Right ventricle myocardium inferior (tissue), 1 donor: ENCODE results near the gene TBCD. TPM values are rescaled to one million over a fixed set of nuclear protein-coding genes. Genes with fewer than 3 reads are reported as not detected.

Experiments used
- ATAC-seq: fragments of 200-7000 bp; cut with Tn5 transposase; one replicate; pipeline ENCODE4 v1.9.1; 2020; ENCODE audit warnings: mild to moderate bottlenecking, moderate library complexity
- DNase-seq: peaks from one replicate; pipeline ENCODE4 v3.0.0; 2021; ENCODE audit errors: missing footprints
- intact Hi-C: fragments of 100-400 bp; cut with DNase I; formaldehyde crosslinking; loops from one replicate; pipeline ENCODE4 v1.11.0; 2022
- total RNA-seq: library from RNA; stranded (reverse); fragmentation: NEBNext Ultra II Directional; extraction: Animal tissue kit (Norgen Biotek cat#: 25700); gene quantifications from one replicate; pipeline ENCODE4 v1.2.1, GENCODE V29; 2021
- donor health status: DM: no; HTN: yes; CAD: no; lungs with severe emphysema.

The TBCD gene
- total RNA-seq, 1 donor from 2014 or later: 43.4 TPM

DNA sequence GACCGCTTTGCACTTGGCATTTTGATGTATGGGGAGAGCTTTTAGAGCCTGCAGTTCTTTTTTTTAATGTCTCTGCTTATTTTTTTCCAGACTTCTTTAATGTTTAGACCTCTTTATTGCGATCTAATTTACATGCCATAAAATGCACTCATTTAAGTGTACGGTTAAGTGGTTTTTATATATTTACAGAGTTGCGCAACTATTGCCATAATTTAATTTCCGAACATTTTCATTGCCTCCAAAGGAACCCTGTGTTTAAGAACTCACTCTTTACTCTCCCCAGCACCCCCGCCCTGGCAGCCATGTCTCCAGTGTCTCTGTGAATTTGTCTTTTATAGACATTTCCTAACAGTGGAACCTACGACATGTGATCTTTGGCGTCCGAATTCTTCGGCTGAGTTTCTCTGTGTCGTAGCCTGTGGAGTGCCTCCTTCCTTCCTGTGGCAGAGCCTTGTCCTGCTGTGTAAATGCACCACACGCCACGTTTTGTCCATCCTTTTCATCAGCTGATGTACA, 64.0 kb downstream of the TBCD start:
- intact Hi-C loops: no loop called here
- ATAC-seq (no peak), DNase-seq (no peak)

DNA sequence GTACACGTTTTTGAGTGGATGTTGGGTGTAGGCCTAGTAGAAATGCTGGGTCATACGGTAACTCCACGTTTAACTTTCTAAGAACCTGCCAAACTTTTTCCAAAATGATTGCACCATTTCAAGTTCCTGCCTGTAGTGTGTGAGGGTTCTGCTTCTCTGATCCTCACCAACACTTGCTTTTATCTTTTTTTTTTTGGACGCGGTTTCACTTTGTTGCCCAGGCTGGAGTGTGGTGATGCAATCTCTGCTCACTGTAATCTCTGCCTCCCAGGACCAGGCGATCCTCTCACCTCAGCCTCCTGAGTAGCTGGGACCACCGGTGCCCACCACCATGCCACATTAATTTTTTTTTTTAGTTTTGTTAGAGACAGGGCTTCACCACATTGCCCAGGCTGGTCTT, 64.5 kb downstream of the TBCD start:
- DNase-seq (no peak), ATAC-seq (no peak)
- intact Hi-C loops: no loop called here

DNA sequence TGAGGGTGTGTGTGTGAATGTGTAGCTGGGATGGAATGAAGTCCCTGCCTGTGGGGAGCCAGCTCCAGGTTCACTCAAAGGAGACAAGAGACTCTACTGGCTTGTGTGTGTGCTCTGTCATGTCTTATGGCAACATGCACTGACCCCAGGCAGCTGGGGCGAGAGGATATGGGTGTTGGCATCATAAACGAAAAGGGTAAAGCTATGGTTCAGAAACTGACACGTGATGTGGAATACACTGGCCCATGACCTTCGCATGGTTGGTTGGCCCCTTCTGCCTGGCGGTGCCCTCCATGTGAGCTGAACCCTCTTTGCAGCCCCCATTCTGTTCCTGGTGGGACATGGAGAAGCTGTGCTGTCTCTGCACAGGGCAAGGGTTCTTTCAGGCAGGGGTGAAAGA, 66.1 kb downstream of the TBCD start:
- intact Hi-C loops: no loop called here
- ATAC-seq (no peak), DNase-seq (no peak)

DNA sequence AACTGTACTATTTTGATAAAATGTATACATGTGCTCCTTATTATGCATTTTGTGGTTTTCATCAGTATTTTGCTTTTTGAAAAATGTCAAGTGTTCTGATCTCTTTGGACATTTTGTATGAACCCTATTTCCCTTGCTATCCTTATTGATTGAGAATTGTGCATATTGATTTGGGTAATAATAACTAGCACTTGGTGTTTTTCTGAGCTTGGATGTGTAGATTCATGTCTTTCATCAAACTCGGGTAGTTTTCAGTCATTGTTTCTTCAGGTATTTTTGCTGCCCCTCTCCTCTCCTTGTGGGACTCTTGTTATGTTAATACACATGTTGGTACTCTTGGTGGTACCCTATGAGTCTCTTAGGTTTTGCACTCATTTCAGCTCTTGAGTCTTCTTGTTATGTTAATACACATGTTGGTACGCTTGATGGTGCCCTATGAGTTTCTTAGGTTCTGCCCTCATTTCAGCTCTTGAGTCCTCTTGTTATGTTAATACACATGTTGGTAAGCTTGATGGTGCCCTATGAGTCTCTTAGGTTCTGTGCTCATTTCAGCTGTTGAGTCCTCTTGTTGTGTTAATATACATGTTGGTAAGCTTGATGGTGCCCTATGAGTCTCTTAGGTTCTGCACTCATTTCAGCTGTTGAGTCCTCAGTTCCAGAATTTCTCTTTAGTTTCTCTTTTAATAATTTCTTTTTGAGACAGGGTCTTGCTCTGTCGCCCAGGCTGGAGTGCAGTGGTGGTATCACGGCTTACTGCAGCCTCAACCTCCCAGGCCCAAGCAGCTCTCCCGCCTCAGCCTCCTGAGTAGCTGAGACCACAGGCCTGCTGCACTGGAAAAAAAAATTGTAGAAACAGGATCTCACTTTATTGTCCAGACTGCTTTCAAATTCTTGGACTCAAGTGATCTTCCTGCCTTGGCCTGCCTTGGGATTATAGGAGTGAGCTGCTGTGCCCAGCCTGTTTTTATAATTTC, 68.7 kb downstream of the TBCD start:
- ATAC-seq (no peak), DNase-seq (no peak)
- intact Hi-C loops: no loop called here

DNA sequence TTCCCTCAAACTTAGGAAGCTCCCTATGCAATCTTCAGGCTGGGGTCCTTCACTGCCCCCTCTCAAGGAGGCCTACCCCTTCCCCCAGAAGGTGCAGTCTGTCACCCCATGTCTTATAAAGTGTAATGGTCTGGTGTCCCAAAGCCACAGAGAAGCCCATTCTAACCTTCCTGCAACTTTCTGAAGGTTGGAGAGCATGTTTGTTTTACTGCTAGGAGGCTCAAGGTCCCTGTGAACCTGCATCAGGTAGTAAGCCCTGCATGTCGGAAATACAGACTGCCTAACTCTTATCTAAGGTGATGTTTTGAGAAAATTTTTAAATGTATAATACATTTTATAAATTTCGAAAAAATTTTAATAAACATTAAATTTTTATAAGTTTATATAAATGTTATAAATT, 69.7 kb downstream of the TBCD start:
- ATAC-seq (no peak), DNase-seq (no peak)
- intact Hi-C loops: no loop called here

DNA sequence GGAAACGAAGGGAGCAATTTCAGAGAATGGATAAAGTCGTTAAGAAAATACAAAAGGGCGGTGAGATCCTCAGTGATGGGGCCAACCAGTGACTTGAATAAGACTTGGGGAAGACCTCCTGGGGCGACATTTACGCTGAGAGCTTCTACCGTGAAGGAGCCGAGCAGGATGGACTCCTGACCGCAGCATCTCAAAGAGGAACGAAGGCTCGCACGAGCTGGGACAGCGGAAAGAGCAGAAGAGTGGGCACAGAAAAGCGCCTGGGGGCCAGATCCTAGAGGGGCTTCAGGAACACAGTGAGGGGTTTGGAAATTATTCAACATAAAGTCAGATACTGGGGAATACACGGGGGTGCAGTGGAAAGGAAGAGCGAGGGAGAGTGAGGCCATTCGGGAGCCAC, 70.4 kb downstream of the TBCD start:
- intact Hi-C loops: no loop called here
- DNase-seq (no peak), ATAC-seq (no peak)

DNA sequence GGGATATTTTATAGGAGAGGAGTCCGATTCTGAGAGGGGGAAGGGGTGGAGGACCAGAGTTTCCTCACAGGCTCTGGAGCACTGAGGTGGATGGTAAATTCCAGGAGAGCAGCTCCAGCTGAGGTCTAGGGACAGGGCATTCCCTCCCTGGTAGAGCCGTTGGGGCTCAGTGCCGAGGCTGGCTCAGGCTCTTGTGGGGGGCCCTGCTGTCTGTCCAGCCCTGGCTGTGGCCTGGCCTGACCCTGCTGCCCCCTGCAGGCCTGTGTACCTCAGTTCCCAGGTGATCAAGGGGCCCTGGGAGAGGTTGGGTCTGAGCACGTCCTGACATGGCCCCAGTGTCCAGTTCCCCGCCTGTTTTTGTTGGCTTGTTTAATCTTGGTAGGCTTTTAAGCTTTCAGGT, 71.1 kb downstream of the TBCD start:
- ATAC-seq: no peak
- DNase-seq: no peak
- intact Hi-C loops: no loop called here

DNA sequence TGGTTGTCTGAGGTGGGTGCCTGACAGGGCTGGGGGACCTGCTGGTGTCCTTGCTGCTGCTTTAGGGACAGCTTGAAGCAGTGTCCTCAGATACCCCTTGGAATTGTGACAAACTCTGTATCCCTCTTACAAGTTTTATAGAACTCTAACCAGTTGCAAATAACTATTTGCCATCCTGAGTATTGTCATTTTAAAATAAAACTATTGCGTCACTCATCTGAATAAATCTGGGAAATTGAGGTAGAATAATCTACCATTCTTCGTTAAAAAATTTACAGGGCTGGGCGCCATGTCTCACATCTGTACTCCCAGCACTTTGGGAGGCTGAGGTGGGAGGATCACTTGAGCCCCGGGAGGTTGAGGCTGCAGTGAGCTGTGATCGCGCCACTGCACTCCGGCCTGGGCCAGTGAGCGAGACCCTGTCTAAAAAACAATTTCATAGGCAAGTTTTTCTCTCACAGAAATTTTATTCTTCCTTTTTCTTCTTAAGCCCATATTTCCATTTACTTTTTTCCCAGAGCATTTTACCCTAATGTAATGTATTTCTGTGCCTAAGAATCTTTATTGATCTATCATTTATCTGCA, 73.8 kb downstream of the TBCD start:
- DNase-seq (no peak), ATAC-seq (no peak)
- intact Hi-C loops: no loop called here

DNA sequence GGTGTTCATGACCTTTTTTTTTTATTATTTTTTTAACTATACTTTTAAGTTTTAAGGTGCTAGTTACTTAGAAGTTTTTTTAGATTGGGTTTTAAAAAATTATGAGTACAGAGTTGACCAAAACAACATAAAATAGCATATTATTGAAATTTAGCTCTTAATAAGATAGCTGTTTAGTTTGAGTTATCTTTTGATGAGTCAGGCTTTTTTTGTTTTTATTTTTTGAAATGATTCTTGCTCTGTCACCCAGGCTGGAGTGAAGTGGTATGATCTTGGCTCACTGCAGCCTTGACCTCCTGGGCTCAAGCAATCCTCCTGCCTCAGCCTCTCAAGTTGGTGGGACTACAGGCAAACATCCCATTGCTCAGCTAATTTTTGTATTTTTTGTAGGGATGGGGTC, 74.3 kb downstream of the TBCD start:
- ATAC-seq (no peak), DNase-seq (no peak)
- intact Hi-C loops: no loop called here

DNA sequence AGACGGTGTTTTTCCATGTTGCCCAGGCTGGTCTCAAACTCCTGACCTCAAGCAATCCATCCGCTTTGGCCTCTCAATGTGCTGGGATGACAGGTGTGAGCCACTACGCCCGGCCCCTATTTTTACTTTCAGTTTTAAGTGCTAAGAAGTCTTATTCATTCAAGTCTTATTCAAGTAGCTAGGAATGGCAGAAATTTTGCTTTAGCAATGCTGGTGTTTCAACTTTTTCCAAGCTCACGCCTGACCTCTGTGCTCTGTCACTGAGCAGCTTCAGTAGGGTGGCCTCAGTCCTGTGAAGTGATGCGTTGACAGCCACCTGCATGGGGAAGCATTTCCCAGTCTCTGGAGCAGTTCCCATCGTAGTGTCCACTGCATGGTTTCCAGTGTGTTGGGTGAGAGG, 75.1 kb downstream of the TBCD start:
- no peak for ATAC-seq
- intact Hi-C loops: no loop called here
- no peak for DNase-seq

DNA sequence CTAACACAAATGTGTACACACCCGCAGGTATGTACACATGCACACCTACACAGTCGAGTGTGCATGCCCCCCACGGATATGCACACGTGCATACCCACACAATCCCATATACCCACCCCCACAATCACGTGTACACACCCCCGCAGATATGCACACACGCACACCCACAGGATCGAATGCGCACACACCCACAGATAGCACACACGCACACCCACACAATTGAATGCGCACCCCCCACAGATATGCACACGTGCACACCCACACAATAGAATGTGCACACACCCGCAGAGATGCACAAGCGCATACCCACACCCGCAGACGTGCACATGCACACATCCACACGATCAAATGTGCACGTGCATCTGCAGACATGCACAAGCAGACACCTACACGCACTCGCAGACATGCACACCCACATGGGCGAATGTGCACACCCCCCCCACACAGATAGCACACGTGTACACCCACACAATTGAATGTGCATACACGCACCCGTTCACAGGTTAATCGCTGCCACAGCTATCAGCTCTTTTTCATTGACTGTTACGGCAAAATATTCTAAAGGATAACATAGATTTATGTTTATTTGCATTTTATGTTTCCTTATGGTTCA, 77.1 kb downstream of the TBCD start:
- intact Hi-C loops: no loop called here
- DNase-seq: no peak
- no peak for ATAC-seq

DNA sequence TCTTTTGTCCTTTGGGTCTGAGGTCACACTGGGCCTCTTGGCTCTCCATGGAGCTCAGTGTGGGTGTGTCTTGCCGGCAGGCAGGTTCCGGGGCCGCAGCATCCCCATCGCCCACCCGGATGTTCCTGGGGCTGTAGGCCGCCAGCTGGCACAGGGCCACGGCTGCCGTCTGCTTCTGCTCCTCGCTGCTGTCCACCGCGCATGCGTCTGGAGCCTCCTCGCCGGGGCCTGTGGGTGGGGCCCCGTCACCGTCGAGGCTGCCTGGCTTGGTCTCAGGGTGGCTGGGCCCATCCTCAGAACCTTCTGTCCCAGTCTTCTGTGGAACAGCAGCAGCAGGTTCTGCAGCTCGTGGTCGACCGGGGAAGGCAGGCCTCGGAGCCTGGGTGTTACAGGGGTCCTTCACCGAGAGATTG, 78.4 kb downstream of the TBCD start:
- DNase-seq (peak; percentile 91), ATAC-seq (peak; percentile 72)
- intact Hi-C loops: loop anchor here (2.0 to 5.0 kb wide), 2 partner anchors 23 to 33 kb away; no protein-coding TSS in a partner anchor

DNA sequence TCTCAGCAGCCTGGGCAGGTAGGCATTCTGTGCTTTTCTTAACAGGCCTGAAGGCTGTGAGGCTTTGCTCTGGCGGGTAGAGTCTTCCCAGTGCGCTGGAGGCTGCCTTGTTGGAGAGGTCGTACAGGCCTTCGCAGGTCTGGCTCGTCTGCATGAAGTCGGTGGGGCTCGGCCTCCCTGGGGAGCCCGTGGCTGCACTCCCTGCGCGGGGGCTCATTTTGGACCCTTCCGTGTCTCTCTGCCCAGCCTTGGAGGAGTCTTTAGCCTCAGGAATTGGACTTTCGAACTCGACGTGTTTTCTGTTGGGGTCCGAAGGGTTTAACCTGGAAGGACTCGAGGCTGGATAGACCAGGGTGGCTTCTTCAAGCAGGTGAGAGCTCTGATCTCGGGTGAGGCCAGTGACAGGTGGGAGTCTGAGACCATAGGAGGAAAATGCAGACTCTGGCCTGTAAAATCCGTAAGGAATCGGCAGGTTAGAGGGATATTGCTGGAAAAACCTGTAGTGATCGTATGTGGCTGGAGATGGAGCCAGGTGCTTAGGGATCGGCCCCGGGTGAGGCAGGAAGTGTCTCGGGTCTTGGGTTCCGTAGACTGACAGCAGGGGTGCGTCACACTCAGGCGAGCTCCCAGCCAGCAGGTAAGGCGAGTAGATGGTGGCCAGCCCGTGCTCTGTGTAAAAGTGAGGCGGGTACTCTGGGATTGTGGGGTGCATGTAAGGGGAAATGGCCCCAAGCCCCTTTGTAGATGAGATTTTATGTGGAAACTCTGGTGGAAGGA, 79.4 kb downstream of the TBCD start:
- intact Hi-C loops: loop anchor here (2.0 to 5.0 kb wide), 2 partner anchors 24 to 34 kb away; no protein-coding TSS in a partner anchor
- ATAC-seq (no peak), DNase-seq (no peak)

DNA sequence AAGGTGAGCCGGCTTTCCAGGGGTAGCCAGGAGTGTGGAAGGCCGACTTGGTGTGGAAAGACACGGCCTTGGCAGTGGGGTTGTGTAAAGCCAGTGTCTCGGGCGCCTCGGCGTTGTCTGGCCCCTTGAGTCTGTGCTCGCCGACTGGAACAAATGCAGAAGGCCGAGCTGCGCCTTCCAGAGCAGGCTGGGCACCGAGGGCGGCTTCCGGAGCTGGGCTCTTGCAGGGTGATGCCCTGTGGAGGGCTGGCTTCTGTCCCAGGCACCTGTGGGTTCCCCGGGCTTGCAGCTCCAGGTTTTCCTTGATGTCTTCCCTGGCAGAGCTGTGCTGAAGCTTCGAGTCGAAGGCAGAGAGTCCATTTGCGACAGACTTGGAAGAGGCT, 79.9 kb downstream of the TBCD start:
- ATAC-seq: no peak
- DNase-seq: no peak
- intact Hi-C loops: loop anchor here (2.0 to 5.0 kb wide), 2 partner anchors 25 to 35 kb away; no protein-coding TSS in a partner anchor

DNA sequence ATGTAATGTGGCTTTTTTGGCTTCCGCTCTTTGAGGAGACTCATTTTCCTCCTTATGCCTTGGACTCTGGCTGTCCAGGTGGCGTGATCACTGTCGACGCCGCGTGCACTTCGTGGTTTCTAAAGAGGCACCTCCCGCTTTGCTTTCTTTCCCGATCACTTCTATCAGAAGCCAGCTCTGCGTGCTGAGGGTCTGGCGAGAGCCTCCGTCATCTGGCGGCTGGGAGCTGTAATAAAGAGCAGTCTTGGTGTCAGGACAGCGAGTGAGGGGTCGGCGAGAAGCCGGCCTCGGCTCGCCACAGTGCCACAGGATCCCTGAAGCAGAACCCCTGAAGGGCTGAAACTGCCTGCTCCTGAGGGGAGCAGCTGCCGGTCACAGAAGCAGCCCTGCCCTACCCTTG, 80.5 kb downstream of the TBCD start:
- ATAC-seq (no peak), DNase-seq (no peak)
- intact Hi-C loops: loop anchor here (5.0 kb wide), 1 partner anchor 35 kb away; no protein-coding TSS in a partner anchor

DNA sequence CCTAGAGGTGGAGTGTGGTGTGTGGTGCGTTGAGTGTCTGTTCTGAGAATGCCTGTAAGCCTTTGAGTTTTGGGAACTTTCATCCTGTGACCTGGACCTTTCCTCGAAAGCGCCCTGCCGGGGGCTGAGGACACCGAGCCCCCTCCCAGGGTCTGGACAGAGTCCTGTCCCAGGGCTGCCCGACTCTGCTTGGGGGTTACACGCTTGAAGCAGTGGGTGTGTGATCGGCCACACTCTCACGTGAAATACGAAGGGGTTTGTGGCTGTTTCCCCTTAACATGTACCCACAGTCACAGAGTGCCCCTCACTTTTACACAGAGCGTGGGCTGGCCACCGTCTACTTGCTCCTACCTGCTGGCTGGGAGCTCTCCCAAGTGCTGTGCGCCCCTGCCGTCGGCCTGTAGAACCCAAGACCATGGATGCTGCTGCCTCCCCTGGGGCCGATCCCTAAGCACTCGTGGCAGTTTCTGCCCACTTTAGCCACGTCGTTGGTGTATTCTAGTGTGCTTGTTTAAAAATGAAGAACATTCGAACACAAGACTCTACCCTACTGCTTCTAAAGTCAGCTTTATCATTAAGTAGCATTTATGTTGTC, 81.1 kb downstream of the TBCD start:
- no peak for DNase-seq
- no peak for ATAC-seq
- intact Hi-C loops: loop anchor here (5.0 kb wide), 1 partner anchor 36 kb away; no protein-coding TSS in a partner anchor

DNA sequence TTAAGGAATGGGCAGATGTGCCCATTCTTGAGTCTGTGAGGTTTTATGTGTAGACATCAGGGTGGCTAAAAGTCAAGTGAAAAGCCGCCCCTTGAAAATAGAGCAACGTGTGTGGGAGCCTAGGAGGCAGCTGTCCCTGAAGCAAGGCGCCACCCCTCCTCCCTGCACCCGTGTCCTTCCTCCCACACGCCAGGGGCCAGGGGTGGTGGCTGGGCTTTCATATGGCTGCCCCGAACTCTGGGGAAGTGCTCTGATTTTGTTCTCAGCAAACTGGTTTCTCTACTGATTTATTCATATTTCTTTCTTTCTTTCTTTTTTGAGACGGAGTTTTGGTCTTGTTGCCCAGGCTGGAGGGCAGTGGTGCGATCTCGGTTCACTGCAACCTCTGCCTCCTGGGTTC, 83.3 kb downstream of the TBCD start:
- ATAC-seq (no peak), DNase-seq (no peak)
- intact Hi-C loops: no loop called here

DNA sequence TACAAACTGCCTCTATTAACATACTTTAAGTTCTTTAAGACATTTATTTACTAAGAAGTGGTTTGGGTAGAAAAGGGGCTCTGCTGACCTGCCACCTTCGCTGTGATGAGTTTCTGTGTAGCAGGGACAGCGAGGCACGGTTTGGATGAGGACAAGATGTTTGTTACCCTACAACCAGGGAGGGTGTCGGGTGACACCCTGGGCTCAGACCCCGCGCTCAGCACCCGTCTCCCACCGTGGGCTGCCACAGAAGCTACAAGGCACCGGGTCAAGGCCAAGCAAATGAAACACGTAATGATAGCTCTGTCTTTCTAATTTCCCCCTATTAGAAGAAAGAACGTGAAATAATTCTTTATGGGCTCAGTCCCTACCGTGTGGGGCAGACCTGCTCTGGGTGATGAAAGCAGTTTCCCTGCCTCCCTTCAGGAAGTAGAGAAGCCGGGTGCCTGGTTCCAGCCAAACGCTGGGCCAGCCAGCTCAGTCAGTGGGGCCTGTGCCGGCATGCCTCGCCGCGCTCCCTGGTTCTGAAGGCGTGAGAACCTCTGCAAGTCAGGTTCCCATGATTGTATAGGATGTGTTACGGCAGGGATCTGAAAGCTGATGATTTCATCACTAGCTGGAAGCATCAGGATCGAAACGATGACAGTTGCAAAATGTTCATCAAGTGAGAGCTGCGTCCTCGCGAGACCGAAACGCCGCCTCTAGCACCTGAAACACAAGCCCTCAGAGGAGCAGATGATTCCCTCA, 84.1 kb downstream of the TBCD start:
- intact Hi-C loops: no loop called here
- ATAC-seq (no peak), DNase-seq (no peak)
